ENCODE results near the gene DDX25.

GRCh38 chr11:125871391-125872137 is 32.7 kb upstream of the DDX25 start:
- TF ChIP-seq EP300 (IDR thresholded peaks at IDR 0.05; ENCODE audit: low read depth) (no peak), CTCF (IDR thresholded peaks at IDR 0.05) (peak in 2 of 5 experiments; percentile 13), POLR2A (IDR thresholded peaks at IDR 0.05) (no peak)

All from transverse colon (tissue), 3 donors.